SW480 (cell line): Measurements from ENCODE around the gene SUMF2.
"Not testable (repeated sequence)": the region's sequence is repeated elsewhere in the genome, so short reads cannot be mapped to it uniquely, and the experiment has no call there.

Experiments used
- DNase-seq: peaks from one replicate; pipeline ENCODE4 v3.0.0-alpha.2; 2016; ENCODE audit warnings: low spot score

Gene SUMF2

DNA sequence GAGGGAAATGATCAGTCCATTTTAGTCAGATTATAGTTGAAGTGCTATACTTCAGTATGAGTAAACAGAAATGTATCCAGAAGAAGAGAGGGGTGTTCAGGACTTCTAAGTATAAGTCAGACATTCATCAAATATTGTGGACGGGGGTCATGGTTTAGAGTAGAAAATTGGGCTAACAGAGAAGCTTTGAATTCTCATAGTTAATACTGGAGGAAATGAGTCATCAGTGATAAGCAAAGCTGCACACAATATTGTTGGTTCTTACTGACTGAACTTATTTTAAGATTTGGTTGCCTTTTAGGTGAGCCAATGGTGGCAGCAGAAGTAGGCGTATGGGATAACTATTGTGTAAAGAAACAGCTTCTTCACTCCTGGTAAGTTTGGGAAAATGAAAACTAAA lies 1.7 kb upstream of the SUMF2 start:
- peak; percentile 51 for DNase-seq

DNA sequence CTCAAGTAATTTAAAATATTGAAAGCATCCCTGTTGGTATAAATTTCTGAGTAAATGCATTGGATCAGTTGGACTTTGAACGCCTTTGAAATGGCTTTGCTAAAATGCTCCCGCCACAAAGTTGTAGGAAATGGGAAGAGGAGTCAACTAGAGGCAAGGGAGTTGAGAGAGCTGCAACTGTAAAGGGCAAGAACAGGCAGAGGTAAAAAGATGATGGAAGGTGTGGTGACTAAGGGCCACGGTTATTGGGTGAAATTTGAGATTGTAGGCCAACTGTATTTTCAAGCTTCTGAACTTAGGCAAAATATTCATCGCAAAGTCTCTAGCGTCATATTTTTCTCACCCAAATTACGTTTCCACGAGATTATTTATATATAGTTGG lies 595 bp upstream of the SUMF2 start:
- DNase-seq: peak; percentile 38

GRCh38 chr7:56066376-56066775 lies 2.3 kb downstream of the SUMF2 start:
- DNase-seq: not testable (repeated sequence)

GRCh38 chr7:56074371-56074791 lies 10.3 kb downstream of the SUMF2 start:
- DNase-seq: peak; percentile 83

DNA sequence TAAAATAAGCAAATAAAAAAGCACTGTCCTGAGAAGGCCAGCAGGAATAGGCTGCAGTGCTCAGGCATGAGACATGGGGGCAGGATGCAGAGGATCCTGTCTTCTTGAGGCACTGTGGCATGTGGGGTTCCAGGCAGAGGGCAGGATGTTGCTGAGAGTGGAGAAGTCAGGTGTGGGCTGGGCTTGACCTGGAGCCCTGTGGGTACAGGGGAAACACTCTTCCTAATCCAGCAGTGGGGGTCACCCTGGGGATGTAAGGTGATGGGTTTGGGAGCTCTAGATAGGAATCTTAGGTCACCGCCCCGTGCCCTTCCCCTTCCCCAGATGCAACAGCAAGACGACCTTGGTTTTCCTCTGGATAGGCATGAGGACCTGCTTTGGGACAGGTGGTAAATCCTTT lies 13.6 kb downstream of the SUMF2 start:
- DNase-seq: no peak

DNA sequence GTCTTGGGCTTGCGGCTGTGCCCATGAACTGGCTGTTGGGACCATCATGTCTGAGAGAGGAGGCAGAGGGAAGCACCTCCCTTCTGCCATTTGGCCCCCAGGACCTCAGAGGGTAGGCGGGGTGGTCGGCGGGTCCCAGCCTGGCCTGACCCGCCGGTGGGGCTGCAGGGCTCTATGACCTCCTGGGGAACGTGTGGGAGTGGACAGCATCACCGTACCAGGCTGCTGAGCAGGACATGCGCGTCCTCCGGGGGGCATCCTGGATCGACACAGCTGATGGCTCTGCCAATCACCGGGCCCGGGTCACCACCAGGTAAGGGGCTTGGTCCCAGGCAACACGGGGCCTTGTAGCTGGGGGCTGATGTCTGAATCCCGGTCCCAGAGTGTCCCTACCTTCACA lies 14.1 kb downstream of the SUMF2 start:
- no peak for DNase-seq

GRCh38 chr7:56079450-56080185 lies 15.5 kb downstream of the SUMF2 start:
- no peak for DNase-seq

DNA sequence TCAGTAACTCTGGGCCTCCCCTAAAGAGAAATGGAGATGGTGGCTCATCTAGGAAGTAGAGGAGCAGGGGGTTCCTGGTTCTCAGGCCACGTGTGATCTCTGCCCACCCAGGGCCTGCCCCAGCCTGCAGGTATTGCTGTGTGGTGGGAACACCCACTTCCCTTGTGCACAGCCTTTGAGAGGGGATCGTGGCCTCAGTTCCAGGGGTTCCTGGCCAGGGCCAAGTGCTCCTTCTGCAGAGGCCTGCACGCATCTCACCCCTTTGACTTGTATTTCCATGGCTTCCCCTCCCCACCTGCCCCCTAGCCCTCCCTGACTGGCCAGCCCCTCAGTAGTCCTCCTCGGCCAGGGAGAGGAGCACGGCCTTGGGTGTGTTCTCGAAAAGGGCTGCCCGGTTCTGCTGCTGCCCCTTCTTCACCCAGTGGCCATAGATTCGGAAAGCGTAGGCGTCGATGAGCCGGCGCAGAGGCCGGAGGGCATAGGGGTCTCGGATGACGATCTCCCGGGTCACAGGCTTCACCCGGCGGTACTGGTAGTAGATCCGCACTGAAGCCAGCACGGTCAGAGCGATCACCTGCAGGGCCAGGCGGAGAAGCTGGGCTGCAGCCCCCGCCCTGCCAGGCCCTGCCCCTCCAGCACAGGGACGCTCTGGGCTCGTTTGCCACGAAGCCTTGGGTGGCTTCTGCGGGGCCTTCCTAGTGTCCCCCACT lies 16.8 kb downstream of the SUMF2 start:
- DNase-seq: not testable (repeated sequence)

DNA sequence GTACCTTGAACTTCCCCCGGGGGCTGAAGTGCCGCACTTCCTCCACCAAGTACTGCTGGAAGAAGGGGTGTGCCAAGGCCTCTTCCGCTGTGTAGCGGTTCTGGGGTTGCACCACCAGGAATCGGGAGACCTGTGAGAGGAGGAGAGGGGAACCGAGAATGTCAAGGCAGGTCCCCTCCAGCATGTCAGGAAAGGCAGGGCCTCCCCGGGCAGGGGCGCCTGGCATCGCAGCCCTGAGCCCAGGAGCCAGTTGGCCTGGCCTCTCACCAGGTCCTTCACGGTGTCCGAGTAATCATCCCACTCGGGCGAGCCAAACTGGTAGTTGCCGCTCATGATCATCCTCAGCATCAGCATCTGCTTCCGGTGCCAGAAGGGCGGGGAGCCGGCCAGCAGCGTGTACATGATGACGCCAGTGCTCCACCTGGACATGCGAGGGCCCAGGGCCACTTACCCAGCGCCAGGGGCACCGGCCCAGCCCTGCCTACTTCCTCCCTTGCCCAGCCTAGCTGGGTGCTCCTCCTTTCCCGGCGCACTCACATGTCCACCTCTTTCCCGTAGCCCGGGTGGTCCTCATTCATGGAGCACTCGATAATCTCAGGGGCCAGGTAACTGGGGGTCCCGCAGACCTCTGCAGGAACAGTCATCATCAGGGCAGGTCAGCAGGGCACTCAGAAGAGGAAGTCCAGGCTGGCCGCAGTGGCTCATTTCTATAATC lies 17.7 kb downstream of the SUMF2 start:
- DNase-seq: no peak

DNA sequence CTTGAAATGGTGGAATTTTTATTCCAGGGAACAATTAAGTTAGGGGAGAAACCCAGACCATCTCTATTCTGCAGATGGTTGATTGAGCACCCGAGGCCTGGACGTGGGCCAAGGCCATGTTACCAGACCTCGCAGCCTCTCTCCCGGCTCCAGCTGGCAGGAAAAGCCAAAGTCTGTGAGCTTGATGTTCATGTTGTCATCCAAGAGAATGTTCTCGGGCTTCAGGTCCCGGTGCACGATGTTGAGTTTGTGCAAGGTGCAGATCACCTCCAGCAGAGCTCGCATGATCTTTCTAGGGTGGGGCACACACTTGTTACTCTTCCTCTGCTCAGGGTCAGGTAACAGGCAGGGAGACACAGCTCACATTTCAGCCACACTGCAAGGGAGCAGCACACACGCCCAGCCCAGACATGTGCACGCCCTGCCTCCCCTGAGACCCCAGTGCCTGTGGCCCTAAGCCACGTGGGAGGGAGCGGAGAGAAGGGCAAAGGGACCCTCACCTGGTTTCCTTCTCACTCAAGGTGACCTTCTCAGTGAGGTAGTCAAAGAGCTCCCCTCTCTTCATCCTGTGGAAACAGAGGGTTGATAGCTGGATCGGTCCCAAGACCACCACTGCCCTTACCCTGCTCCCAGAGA lies 19.2 kb downstream of the SUMF2 start:
- no peak for DNase-seq

DNA sequence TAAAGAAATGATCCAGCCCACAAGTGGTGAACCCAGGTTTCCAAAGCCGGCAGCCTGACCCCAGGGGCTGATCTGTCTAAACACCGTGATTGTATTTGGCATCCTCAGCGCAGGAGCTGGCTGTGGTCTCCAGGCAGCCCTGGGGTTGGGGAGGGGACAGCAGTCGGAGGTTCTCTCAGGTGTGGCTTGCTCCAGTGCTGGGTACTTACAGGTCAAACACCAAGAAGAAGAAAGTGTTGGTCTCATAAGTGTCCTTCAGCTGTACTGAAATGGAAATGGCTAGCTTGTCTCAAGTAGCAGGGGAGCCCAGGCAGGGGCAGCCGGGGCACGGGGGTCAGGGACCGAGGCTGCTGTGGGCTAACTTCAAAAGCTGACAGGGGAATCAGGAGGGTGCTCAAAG lies 22.7 kb downstream of the SUMF2 start:
- DNase-seq: no peak

DNA sequence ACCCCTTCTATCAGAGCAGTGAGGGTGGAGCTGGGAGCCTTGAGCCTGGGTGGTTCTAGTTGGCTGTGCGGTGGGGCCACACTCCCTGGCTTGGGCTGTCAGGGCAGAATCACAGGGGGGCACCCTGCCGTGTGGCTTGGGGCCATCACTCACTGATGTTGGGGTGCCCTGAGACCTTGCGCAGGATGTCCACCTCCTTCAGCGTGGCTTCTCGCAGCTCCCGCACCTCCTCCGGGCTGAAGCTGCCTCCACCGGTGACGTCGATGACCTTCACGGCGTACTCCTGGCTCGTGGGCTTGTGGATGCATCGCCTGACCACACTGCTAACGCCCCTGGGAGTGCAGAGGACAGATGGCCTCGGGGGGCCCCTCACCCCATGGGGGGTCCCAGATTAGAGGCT lies 23.4 kb downstream of the SUMF2 start:
- no peak for DNase-seq

DNA sequence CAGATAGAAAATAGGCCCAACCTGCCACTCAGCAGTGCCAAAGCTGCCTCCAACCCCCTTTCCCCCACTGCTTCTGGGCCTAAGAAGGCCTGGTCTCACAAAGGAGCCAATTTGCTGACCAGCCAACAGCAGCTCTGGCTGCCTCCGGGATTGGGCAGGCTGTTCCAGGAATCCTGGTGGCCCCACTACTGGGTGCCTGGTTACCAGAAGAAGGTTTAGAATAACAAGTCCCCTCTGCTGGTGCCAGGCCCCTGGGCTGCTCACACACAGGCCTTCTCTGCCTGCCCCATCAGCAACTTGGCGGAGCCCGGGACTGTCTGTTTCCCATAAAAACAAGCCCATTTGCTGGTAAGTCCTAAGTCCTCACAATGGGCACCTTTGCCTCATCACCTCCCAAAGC lies 27.5 kb downstream of the SUMF2 start:
- no peak for DNase-seq

- not testable (repeated sequence) for DNase-seq
Measured at GRCh38 chr7:56092388-56092787, 28.3 kb downstream of the SUMF2 start.

GRCh38 chr7:56092789-56093531 lies 28.9 kb downstream of the SUMF2 start, which contains the start of gene PHKG1:
Gene PHKG1 (minus strand): TSS chr7:56092952. CDS start chr7:56088941, 4,011 bp downstream.
- DNase-seq: no peak

GRCh38 chr7:56097700-56098099 lies 33.6 kb downstream of the SUMF2 start:
- no peak for DNase-seq

DNA sequence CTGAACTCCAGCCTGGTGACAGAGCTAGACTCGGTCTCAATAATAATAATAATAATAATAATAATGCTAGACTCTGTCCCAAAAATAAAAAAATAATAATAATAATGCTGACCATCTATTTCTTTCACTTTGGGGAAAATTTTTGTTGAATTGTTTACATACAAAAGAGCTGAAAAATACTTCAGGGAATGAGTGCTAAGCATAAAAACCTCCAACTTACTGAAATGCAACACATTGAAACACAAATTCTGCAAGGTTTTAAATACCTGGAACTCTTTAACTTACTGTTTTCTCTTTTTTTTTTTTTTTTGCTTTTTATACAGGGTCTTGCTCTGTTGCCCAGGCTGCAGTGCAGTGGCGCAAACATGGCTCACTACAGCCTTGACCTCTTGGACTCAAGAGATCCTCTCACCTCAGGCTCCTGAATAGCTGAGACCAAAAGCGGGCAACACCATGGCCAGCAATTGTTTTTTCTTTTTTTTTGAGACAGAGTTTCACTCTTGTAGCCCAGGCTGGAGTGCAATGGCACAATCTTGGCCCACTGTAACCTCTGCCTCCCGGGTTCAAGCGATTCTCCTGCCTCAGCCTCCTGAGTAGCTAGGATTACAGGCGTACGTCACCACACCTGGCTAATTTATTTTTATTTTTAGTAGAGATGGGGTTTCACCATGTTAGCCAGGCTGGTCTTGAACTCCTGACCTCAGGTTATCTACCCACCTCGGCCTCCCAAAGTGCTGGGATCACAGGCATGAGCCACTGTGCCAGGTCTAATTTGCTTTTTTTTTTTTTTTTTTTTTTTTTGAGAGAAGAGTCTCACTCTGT lies 34.3 kb downstream of the SUMF2 start:
- DNase-seq: not testable (repeated sequence)

DNA sequence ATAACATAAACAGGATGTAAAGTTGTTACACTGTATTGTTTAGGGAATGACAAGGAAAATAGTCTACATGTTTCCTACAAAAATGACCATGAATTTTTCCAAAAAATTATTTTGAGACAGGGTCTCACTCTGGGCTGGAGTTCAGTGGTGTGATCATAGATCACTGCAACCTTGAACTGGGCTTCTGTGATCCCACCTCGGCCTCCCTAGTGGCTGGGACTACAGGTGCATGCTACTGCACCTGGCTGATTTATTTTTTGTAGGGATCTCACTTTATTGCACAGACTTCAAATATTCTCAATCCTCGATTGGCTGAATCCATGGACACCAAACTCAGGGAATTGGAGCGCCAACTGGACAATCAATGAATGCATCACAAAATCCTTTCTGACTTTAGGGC lies 35.6 kb downstream of the SUMF2 start:
- DNase-seq: no peak

DNA sequence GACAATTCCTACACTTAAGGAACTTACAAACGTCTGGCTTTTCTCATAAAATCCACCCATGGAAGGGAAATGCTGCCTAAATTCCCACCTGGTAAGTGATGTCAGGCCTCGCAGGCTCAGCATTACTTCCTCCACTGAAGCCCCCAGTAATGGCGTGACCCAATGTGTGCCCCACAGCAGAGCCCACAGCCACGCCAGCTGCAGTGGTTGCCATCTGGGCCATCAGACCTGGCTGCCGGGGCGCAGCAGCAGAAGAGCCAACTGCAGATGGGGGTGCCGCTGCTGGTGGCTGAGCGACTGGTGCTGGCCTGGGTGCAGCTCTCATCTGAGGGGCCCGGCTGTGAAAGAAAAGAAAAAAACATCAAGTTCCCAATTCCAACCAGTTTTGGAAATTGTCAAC lies 40.1 kb downstream of the SUMF2 start:
- DNase-seq: not testable (repeated sequence)

GRCh38 chr7:56105508-56105907 lies 41.4 kb downstream of the SUMF2 start:
- DNase-seq: peak; percentile 71
